CD4-positive, alpha-beta T cell treated with Interleukin-17A for 4 hours (primary cell): ENCODE data around the gene URAD.
"Not testable (repeated sequence)": the region's sequence is repeated elsewhere in the genome, so short reads cannot be mapped to it uniquely, and the experiment has no call there.

ENCODE experiments used
- DNase-seq: peaks from one replicate; pipeline ENCODE4 v3.0.0-alpha.2; 2020; ENCODE audit warnings: mixed read lengths

URAD gene

DNA sequence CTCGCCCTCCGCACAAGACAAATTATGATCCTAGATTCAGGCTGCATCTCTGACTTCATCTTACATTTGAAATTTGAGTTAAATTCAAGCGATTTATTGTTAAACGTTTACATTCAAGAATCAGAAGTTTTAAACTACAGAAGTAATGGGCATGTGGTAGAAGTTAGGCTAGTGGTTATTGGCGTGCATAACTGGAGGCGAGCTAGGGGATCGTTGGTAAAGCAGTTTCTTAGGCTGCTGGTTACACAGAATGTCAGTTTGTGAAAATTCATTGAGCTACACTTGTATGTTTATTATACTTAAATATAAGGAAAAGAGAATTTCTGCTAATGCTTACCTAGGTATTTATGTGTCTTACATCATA, 18.6 kb downstream of the URAD start:
- no peak for DNase-seq

DNA sequence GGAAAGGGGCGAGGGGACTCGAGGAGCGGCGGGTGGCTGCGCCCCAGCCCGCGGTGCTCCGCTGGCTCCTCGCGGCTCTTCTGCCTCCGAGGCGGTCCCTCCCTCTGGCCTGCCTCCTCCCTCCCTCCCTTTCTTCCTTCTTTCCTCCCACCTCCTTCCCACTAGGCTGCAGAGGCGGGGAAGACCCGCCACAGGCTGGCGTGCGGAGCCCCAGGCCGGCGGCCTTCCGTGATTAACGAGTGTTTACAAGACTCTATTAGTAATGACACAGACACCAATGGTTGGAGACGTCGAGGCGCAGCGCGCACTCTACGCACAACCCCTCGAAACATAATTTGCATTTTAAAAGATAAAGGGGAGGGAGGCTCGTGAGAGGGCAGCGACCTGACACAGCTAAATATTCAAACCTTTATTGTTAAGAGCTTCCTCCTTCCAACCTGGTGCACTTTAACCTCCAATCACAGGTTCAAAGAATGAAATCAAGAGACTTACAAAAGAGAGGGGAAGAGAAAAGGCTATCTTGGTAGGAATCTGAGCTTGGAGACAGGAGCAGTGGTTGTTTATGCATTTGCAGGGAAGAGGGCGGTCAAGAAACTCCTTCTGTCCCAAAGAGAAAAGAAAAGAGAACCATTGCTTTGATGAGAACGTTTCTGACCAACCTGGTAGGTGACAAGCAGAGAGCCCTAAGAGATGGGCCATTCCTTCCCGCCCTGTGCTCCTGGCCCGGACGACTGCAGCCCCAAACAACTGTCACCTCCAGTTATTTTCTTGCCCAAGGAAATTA, 19.2 kb downstream of the URAD start, which contains the start of gene CDX2:
Gene CDX2 (minus strand): TSS at position 234 of the 784 bp plus-strand sequence. CDS start 309 bp downstream, outside the sequence.
- no peak for DNase-seq

DNA sequence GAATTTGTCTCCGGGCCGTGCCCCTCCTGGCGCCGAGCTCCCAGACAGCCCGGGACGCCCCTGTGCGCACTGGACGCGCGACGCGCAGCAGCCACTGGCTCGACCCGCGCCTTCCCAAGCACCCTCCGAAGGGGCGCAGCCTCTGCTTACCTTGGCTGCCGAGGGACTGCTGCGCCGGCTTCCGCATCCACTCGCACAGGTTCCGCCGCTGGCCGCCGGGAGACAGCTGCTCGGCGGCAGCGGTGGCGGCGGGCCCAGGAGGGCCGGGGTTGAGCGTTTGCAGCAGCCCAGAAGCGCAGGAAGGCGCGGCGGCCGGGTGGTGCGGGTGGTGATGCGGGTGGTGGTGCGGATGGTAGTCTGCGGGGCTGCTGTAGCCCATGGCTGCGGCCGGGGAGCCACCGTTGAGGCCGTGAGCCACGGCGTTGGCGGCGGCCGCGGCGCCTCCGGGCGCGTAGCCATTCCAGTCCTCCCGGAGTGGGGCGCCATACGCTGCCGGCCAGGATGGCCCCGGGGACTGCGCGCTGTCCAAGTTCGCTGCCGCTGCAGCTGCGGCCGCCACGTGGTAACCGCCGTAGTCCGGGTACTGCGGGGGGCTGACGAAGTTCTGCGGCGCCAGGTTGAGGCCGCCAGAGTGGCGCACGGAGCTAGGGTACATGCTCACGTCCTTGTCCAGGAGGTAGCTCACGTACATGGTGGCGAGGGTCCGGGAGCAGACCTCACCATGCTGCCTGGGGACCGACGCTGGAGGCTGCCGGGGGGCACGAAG, 20.0 kb downstream of the URAD start:
- DNase-seq: no peak

DNA sequence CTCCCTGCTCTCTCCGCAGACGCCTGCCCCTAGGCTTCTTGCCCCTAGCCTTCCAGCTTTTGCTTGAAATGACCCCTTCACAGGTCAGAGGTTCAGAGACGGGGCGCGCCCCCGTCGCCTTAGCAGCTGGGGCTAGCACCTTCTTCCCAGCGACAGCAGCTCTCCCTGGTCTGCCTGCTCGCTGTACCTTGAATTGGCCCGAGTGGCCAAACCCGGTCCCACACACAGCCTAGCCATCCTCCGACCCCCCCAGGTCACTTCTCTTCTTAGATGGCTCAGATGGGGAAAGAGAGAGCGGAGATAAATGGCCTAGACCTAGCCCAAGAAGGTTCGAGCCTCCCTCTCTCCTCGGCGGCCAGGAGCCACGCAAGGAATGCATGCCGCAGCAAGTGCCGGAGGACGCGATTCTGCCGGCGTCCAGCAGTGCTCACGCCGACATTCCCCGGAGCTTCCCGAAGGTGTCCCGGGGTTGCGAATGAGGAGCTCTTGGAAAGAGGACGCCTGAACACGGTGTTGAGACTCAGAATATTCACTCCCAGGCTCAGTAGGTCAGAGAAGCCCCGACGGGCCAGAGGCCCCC, 20.7 kb downstream of the URAD start:
- DNase-seq: no peak

DNA sequence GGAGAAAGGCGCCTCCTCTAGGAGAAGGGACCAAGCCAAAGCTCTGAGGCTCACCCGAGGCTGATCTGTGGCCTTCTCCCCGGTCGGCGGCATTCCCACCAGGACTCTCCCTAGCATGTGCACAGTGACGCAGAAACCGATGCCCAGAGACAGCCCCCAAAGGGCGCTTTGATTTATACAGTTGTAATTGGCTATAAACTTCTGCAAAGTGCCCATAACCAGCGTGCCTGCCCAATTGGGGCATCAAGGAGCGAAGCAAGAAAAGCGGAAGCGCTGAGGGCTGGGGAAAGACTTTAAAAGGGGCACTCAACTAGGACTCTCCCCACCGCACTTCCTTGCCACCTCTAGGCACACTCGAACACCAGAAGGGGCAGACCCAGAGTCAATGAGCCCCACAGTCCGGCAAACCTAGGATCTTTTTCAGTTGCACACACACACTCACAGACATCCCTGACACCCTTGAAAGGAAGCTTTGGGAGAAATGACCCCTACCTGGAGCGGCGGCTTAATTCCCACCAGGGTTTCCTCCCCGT, 21.2 kb downstream of the URAD start:
- DNase-seq: no peak

DNA sequence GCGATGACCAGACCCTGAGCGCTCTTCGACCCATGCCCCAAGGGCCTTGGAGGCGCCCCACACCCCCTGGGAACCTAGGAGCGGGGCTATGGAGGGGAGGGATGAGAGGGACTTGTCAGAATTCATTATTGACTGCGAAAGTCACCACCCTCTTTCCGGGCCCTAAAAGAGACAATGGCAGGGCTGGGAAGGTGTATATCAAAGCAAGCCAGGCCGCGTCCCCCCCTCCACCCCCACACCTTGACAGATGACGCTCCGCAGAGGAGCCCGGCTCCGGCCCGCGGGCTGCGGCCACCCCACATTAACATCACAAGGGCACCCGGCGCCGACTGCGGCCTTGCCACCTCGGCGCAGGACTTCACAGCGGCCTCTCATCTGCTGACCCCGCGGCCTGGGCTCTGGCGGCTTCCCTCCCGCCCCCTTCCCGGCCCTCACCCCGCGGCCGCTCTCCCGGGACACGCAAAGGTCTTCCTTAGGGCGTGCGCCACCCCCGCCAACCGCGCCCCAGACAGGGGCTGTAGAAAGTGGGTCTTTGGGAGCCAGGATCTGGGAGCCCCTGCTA, 21.8 kb downstream of the URAD start:
- no peak for DNase-seq

DNA sequence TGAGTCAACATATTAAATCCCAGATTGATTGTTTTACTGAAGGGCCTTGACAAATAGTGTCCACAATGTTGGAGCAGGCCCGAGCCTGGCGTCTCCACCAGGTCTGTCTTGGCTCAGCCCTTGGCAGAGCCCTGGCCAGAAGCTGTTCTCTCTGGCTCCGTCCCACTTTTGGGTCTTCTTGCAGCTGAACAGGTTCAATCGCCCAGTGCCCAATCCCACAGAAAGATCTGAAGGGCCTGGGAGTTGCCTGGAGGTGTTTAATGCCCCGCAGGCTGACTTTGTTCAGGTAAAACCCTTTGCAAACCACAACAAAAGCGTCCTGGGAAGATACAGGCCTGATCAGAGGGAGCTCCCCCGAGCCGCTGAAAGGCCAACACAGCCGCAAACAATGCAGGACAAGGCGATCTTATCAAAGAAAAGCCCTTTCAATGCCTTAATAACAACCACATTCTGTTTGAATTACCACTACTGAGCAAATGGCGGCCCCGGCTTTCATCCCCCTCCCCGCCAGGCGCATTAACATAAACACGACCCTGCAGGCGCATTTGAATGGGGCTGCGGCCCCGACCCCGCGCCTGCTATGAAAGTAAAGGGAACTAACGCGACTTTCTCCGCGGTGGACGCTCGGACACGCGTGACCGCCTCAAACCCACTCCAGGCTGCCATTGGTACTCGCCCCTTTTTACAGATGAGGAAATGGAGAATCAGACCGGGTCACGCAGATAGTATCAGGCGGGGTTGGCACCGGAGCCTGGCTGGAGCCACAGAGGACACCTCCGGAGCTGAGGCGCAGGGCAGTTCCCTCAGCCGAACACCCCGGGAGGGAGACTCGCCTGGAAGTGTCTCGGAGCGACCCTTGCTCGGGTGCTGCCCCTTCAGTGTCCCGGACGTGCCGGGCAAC, 22.5 kb downstream of the URAD start:
- no peak for DNase-seq

DNA sequence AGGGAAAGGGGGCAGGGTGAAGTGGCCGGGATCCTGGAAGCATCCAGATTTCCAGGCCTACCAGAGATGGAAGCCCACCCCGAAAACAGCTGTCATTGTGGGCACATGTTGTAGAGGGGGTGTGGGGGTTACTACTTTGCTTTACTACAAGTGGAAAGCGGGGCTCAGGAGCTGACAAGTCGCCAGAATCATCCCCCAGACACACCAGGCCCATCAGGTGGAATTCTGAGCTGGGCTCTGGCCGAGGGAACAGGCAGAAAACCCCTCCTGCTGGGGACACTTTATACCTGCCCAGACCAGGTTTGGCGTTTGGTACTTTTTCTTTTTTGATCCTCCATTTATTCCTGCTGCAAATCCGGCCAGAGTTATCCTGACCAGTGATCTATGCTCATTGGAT, 23.2 kb downstream of the URAD start:
- DNase-seq: no peak

DNA sequence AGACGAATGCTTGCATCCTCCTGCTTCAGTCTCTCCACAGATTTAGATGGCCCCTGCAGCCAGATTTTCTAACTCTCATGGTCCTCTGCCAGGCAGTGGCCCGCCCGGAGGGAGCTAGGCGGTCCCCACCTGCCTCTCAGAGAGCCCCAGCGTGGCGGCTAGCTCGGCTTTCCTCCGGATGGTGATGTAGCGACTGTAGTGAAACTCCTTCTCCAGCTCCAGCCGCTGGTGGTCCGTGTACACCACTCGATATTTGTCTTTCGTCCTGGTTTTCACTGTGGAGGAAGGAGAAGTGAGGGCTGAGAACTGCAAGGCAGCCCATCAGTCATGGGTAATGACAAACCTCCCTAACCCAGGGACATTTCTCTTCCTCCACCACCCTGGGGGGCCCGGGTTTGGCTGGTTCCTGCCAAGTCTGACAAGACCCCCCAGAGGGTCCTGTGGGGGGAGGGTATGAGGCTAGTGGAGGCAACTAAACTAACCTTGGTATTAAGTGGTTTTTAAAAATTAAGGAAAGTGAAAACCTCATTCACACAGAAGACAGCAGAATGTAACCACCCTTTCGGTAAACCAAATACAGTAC, 23.7 kb downstream of the URAD start:
- no peak for DNase-seq

DNA sequence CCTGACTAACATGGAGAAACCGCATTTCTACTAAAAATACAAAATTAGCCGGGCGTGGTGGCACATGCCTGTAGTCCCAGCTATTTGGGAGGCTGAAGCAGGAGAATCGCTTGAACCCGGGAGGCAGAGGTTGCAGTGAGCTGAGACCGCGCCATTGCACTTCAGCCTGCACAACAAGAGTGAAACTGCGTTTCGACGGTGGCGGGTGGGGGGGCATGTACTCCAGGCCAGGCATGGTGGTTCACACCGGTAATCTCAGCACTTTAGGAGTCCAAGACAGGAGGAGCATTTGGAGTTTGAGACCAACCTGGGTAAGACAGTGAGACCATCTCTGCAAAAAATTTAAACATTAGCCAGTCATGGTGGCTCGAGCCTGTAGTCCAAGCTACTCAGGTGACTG, 24.3 kb downstream of the URAD start:
- not testable (repeated sequence) for DNase-seq

DNA sequence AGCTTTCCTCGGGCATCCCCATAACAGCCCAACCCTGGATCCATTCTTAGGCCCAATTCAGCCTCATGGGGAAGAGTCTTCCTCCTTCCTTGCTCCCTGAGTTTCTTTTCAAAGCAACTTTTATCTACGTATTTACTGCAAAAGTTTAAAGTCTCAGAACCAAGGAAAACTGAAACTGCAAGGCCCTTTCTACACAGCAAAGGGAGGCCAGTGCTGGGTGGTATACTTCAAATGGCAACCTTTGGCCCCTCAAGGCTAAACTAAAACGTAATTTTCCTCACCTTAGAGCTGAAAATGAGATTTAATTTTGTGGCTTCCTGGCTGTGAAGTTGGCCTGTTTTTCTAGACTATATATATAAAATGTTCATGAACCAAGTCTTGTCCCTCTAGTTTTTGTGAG, 25.0 kb downstream of the URAD start:
- DNase-seq: no peak

DNA sequence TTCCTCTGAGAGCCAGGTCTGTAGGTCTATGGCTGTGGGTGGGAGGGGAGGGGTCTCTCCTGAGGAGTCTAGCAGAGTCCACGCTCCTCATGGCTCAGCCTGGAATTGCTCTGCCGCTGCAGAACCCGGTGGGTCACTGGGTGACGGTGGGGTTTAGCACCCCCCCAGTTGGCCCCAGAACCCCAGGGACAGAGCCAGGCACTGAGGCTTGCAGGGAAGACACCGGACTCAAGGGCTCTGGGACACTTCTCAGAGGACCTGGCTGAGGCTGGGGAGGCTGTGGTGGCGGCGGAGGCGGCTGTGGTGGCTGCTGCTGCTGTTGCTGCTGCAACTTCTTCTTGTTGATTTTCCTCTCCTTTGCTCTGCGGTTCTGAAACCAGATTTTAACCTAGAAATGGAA, 25.5 kb downstream of the URAD start:
- no peak for DNase-seq

DNA sequence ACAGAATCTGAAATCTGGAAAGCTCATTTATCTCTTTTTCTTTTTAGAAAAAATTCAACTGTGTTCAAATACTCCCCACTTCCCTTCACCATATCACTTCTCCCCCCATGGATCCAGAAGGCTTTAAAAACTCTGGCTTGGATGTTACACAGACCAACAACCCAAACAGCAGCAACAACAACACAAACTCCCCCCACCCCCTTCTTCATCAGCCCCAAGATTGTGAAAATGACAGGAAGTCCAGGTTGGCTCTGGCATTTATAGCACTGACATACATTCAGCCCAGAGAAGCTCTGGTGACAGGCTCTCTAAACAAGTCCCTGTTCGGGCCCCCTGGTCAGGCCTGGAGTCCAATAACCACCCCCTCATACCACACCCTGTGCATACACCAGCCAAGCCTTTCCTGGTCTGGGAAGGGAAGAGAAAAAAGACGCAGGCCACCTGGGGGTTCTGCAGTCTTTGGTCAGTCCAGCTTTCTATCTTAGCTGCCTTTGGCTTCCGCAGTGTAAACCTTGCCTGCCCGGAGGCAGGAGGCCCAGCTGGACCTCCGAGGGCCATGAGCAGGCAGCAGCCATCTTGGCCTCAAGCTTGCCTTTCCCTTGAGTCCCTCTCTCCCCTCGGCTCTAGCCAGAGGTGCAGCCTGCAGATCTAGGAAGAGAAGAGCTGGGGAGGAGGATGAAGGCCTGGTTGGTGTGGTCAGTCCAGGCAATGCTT, 26.2 kb downstream of the URAD start:
- DNase-seq: no peak

DNA sequence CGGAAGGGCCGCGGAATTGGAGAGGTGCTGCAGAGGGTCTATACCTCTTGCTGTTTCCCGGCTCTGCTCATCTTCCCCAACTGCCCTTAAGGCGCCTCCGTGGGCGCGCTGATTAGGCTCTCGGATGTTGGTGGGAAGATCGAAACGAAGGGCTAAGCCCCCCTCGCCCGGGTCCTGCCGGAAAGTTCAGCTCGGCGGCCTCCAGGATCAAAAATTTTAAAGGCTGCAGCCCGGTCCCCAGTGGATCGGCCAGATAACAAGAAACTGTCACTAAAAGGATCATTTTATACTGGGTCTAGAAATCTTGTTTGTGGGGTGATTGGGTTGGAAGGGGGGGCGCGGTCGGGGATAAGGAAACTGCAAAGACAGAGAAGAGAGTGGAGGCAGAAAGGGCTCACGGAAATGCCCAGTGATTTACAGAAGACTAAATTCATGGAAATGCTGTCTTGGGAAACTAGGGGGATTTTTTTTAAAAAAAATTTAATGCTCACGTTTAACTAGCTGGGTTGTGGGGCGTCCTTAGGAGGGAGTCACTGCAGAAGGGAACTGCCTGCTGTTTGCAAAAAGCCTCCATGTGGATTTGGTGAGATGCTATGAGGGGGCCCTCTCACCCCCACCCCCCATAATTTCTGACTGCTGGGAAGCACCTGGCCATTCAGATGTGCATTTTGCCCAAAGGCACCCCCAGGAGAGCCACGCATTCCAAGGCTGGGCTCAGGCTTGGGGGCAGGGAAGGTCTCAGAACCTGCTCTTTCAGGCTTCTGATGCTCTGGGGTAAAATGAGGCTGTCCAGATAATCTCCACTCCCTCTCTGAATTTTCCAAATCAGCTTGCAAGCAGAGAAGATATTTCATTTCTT, 27.0 kb downstream of the URAD start:
- DNase-seq: no peak

DNA sequence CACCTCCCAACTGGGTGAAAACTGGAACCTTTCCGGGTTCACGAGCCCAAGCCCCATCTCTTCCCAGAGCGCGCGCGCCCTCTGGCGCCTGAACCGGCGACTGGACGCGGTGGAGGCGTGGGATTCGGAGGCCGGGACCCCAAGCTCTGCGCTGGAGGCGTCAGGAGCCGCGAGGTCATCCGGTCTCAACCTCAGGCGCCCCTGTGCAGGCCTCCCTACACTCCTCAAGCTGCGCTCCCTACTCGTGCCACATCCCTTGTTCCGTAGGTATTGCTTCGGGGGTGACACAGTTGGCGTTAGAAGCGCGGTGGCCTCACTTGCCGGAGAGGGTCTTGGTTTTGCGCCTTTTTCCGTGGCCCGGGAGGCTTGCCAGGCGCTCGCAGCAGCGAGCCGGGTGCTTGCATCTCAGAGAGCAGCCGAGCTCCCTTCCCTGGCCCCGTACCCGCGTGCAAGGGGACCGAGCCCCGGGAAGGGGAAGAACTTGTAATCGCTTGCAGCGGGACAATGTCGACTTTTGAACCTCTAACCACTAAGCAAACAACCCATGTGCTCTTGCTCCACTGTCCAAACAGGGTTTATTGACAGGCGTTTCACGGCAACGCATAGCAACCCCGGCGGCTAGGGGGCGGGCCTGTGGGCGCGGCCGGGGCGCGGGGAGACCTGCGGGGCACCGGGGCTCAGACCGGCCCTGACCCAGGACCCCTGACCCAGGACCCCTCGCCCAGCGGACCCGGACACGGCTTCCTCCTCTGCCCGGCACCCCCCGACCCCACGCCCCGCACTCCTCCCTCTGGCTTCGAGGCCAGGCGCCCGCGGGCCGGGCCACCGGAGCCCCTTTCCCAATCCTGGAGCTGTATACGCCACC, 27.9 kb downstream of the URAD start:
- no peak for DNase-seq

DNA sequence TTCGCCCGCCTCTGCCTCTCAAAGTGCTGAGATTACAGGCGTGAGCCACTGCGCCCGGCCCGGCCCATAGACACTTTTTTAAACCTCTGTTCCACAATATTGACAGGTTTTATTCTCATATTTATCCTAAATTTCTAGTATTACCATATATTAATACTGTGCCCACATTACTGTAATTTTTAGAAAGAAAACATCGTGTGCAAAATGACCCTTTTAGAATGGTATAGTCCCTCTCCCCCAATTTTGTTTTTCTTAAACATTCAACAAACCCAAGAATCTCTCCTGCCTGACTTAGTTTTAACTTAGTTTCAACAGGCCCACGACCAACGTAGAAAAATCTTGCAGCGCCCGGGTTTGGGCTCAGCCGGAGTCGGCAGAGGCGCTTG, 28.5 kb downstream of the URAD start:
- DNase-seq: no peak

DNA sequence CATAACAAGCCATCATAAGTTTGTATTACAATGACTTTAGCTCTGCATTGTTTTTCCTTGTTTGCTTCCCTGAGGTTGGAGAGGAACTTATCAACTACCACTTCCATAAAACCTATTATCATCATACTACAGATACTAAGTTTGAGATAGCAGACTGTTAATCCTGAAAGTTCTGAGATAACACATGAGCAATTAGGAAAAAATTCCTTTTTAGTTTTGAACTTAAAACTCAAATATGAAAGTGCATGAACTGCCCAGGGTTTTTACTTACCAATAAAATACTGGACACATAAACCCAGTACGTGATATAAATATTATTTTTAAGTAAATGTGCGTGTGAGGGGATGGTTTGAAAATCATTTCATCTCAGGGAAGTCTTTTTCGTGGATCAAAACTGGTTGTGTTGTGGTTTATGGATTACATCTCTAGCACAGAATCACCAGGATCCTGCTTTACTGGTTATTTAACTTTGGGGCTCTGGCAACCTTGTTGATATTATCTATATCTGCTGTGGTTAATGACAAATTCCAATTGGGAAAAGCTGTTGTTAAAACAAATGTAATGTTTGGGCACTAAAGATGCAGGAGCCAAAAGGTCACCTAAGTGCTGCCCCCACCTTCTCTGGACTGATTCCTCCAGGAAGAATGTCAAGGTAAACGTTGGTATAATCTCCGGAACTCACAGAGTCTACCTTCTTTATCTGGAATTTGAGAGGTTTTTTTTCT, 31.8 kb downstream of the URAD start:
- no peak for DNase-seq

DNA sequence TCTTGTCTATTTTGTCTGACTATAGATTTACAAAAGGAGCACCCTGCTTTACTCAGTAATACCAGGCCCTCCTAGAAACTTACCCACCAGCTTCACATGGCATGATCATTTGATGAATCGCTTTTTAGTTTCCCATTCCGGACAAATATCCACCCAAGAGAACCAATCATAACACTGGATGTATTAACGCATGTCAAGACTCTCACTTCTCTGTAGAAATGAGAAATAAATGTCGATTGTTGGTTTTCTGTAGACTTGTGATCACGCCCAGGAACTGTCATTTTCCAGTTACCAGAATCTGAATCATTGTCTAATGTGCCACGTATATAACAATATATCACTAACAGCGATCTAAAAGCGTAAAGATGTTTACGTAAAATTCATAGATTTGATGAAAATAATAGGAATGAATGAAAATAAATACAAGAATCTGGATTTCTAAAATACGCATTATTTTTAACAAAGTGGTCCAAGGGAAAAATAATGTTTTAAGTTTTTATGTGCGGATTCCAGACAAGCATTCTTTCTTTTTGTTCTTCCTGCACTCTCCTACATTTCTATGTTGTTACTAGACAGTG, 33.4 kb downstream of the URAD start:
- no peak for DNase-seq
